NCI-H1092 treated with DMSO at 0.1 percent for 48 hours (cell line): ENCODE results near the gene YY1AP1.
"Not testable (repeated sequence)": the region's sequence is repeated elsewhere in the genome, so short reads cannot be mapped to it uniquely, and the experiment has no call there.

ENCODE experiments used
- DNase-seq: peaks from one replicate; lab custom pipeline; 2025; lab: John Stamatoyannopoulos, UW

The YY1AP1 gene

GRCh38 chr1:155645648-155646047 lies 42.9 kb downstream of the YY1AP1 start:
- DNase-seq = no peak

DNA sequence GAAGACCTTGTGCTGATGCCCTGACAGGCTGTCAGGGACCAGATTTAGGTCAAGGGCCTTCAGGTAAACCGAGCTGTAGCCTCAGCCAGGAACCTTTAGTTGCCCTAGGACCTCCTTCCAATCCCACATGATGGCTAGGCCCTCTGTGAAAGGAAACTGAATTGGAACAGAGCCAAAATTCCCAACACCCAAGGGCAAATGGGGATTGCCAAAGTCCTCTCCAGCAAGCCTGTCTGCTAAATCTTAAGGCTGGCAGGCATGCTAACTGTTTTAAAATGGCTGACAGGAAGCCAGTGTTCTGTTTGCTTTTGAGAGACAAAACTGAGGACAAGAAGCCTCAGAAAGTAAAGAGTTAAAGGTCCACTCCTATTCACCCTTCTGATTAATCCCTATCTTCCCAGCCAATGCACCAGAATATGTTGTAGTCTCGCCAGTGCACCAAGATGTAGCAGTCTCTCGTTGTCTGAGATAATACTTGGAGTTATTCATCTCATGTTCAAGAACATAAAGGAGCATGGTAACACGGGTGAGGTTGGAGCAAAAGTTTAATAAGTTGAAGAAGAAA lies 43.5 kb downstream of the YY1AP1 start:
- no peak for DNase-seq

DNA sequence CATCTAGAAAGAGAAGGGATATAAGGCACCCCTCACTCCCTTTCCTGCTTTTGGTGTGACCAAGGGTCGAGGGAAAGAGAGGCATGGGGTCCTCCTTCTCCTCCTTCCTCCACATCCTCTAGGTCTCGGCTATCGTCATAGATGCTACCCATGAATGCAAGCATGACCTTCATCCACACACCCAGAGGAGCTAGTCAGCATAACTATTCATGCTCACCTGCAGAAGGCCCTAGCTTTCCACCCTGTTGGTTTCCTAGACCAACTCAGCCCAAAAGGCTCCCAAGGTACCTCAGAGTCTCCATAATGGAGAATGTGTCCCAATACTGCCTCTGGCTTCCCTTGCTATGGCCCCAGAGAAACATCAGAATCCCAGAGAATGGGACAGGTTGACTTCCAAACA lies 45.3 kb downstream of the YY1AP1 start:
- DNase-seq = no peak

DNA sequence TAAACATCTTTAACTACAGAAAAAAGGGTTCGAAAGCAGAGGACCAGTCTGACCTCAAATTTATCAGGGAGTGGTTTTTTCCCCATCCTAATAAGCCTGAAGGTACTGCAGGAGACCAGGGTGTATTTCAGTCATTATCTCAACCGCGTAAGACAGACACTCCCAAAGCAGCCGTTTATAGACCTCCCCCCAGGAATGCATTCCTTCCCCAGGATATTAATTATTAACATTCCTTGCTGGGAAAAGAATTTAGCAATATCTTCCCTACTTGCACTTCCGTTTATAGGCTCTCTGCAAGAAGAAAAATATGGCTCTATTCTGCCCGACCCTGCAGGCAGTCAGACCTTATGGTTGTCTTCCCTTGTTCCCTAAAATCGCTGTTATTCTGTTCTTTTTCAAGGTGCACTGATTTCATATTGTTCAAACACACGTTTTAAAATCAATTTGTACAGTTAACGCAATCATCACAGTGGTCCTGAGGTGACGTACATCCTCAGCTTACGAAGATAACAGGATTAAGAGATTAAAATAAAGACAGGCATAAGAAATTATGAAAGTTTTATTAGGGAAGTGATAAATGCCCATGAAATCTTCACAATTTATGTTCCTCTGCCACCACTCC lies 45.9 kb downstream of the YY1AP1 start:
- not testable (repeated sequence) for DNase-seq

- DNase-seq = no peak
Observed at GRCh38 chr1:155640367-155640766, 48.2 kb downstream of the YY1AP1 start.

- DNase-seq = no peak
Observed at GRCh38 chr1:155636397-155637153, 52.0 kb downstream of the YY1AP1 start.

DNA sequence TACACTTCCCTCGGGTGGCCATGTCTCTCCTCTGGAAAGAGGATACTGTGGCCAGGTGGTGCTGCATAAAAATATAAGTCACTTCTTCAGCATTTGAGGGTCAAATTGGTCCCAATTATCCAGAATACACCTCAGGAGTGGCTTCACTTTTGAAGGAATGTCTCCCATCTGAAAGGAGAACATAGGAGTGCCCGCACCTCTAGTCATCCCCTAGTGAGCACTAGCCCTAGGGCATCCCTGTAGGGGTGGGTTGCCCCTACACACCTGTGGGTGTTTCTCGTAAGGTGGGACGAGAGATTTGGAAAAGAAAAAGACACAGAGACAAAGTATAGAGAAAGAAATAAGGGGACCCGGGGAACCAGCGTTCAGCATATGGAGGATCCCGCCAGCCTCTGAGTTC lies 62.1 kb downstream of the YY1AP1 start:
- not testable (repeated sequence) for DNase-seq

- DNase-seq = no peak
Observed at GRCh38 chr1:155623357-155623756, 65.2 kb downstream of the YY1AP1 start.

- no peak for DNase-seq
Observed at GRCh38 chr1:155622191-155622590, 66.4 kb downstream of the YY1AP1 start.

- DNase-seq = not testable (repeated sequence)
Observed at GRCh38 chr1:155613226-155613625, 75.3 kb downstream of the YY1AP1 start.

DNA sequence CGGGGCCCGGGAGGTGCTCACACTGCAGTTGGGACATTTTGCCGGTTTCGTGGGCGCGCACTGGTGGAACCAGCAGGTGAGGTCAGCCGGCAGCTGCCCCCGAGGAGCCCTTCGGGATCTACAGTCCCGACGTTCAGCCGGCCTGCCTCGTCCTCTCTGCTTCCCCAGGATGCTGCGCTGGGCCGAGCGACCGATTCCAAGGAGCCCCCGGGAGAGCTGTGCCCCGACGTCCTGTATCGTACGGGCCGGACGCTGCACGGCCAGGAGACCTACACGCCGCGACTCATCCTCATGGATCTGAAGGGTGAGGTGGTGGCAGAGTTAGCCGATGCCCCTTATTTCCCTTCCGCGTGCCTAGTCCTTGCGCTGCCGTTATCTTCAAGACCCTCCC lies 78.3 kb downstream of the YY1AP1 start:
- DNase-seq = not testable (repeated sequence)

DNA sequence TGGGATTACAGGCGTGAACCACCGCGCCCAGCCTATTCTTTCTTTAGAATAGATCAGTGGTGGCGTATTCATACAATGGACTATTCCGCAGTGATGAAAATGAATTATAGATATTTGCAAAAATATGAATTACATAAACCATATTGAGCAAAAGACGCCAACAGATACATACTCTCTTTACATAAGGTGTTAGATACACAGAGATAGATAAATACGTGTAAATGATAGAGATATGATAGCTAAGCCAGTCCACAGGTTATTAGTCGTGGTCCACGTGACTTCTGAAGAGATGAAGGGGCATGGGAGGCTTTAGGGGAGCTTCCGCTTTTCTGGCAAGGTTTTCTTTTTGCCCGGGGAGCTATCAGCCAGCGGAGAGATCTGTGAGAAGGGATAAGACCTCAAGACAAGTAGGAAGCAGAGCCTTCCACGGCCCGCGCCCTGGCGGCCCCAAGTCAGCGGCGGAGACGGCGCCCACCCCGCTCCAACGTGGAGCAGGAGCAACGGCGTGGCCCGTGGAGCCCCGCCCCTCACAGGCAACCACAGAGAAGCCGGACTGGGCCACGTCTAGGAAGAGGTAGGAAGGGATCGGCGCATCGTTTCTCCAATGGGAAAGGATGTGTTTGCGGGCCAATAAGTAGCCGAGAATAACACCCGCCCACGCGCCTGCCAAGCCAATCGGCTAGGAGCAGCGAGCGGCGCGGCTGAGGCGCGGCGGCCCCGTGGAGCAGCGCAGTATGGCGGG lies 78.9 kb downstream of the YY1AP1 start, which contains the start of gene MSTO1:
TSS of gene MSTO1 (plus strand) at position 704 of the 742 bp plus-strand sequence. CDS start at position 735, 31 bp downstream.
- peak; percentile 97 for DNase-seq
